ENCODE data around the gene GJA4. TPM values are rescaled to one million over a fixed set of nuclear protein-coding genes. Genes with fewer than 3 reads are reported as not detected.

The GJA4 gene
- total RNA-seq, 4 donors from 2014 or later = 2.0 to 5.0 (median 3.5) TPM

DNA sequence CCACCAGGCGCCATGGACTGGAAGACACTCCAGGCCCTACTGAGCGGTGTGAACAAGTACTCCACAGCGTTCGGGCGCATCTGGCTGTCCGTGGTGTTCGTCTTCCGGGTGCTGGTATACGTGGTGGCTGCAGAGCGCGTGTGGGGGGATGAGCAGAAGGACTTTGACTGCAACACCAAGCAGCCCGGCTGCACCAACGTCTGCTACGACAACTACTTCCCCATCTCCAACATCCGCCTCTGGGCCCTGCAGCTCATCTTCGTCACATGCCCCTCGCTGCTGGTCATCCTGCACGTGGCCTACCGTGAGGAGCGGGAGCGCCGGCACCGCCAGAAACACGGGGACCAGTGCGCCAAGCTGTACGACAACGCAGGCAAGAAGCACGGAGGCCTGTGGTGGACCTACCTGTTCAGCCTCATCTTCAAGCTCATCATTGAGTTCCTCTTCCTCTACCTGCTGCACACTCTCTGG, 8.0 kb upstream of the GJA4 start:
- intact Hi-C loops (cut with DNase I) = loop anchor here (5.0 kb wide), 1 partner anchor 68 kb away; no protein-coding TSS in a partner anchor
- peak overlapping the region in 3 of 4 donors; percentile 96 to 99 (median 99) for H3K27ac ChIP-seq
- 78 to 80% methylated on average over 15 to 20 of the region's 28 CpGs for WGBS, 2 donors
- peaks cover 0 to 40% (median 3%) of the 10 kb centered on the region in 4 donors for H3K27me3 ChIP-seq
- no peak for TF ChIP-seq POLR2A (IDR thresholded peaks at IDR 0.05)
- TF ChIP-seq, protein P1, sequence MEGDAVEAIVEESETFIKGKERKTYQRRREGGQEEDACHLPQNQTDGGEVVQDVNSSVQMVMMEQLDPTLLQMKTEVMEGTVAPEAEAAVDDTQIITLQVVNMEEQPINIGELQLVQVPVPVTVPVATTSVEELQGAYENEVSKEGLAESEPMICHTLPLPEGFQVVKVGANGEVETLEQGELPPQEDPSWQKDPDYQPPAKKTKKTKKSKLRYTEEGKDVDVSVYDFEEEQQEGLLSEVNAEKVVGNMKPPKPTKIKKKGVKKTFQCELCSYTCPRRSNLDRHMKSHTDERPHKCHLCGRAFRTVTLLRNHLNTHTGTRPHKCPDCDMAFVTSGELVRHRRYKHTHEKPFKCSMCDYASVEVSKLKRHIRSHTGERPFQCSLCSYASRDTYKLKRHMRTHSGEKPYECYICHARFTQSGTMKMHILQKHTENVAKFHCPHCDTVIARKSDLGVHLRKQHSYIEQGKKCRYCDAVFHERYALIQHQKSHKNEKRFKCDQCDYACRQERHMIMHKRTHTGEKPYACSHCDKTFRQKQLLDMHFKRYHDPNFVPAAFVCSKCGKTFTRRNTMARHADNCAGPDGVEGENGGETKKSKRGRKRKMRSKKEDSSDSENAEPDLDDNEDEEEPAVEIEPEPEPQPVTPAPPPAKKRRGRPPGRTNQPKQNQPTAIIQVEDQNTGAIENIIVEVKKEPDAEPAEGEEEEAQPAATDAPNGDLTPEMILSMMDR (IDR thresholded peaks at IDR 0.05) = no peak
- H3K36me3 ChIP-seq = peaks cover 0 to 38% (median 15%) of the 10 kb centered on the region in 3 donors
- H3K9me3 ChIP-seq = no peaks in the 10 kb centered on the region
- peaks cover 0 to 81% (median 23%) of the 10 kb centered on the region in 3 donors for H3K4me1 ChIP-seq
- DNase-seq = no peak
- no peak overlapping the region for H3K4me3 ChIP-seq

DNA sequence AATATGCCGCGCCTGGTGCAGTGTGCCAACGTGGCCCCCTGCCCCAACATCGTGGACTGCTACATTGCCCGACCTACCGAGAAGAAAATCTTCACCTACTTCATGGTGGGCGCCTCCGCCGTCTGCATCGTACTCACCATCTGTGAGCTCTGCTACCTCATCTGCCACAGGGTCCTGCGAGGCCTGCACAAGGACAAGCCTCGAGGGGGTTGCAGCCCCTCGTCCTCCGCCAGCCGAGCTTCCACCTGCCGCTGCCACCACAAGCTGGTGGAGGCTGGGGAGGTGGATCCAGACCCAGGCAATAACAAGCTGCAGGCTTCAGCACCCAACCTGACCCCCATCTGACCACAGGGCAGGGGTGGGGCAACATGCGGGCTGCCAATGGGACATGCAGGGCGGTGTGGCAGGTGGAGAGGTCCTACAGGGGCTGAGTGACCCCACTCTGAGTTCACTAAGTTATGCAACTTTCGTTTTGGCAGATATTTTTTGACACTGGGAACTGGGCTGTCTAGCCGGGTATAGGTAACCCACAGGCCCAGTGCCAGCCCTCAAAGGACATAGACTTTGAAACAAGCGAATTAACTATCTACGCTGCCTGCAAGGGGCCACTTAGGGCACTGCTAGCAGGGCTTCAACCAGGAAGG, 7.4 kb upstream of the GJA4 start:
- Histone ChIP-seq H3K4me1 (peaks cover 0 to 76% (median 17%) of the 10 kb centered on the region in 3 donors), H3K27ac (peak overlapping the region in 2 of 4 donors; percentile 57 to 60), H3K36me3 (peaks cover 0 to 38% (median 15%) of the 10 kb centered on the region in 3 donors), H3K27me3 (peaks cover 0 to 34% (median 3%) of the 10 kb centered on the region in 4 donors), H3K4me3 (no peak overlapping the region), H3K9me3 (no peaks in the 10 kb centered on the region)
- 70 to 91% methylated on average over 13 to 14 of the region's 22 CpGs for WGBS, 2 donors
- DNase-seq = no peak
- no peak for TF ChIP-seq POLR2A (IDR thresholded peaks at IDR 0.05)
- TF ChIP-seq, protein P1 (IDR thresholded peaks at IDR 0.05) = no peak
- intact Hi-C loops (cut with DNase I) = loop anchor here (5.0 kb wide), 1 partner anchor 67 kb away; no protein-coding TSS in a partner anchor

DNA sequence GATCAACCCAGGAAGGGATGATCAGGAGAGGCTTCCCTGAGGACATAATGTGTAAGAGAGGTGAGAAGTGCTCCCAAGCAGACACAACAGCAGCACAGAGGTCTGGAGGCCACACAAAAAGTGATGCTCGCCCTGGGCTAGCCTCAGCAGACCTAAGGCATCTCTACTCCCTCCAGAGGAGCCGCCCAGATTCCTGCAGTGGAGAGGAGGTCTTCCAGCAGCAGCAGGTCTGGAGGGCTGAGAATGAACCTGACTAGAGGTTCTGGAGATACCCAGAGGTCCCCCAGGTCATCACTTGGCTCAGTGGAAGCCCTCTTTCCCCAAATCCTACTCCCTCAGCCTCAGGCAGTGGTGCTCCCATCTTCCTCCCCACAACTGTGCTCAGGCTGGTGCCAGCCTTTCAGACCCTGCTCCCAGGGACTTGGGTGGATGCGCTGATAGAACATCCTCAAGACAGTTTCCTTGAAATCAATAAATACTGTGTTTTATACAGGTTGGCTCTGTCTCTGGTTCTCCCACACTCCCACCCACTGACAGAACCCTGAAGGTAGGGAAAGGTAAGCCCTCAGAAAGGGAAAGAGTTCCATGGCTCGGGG, 6.8 kb upstream of the GJA4 start:
- Histone ChIP-seq H3K27ac (peak overlapping the region; percentile 9 to 60 (median 42)), H3K4me1 (peaks cover 0 to 69% (median 13%) of the 10 kb centered on the region in 3 donors), H3K9me3 (no peaks in the 10 kb centered on the region), H3K4me3 (no peak overlapping the region), H3K36me3 (peaks cover 0 to 38% (median 15%) of the 10 kb centered on the region in 3 donors), H3K27me3 (peaks cover 0 to 32% (median 3%) of the 10 kb centered on the region in 4 donors)
- no peak for DNase-seq
- intact Hi-C loops (cut with DNase I) = loop anchor here (5.0 kb wide), 1 partner anchor 66 kb away; no protein-coding TSS in a partner anchor
- WGBS, 2 donors = 29 to 90% methylated on average over 2 to 3 of the region's 4 CpGs
- TF ChIP-seq, protein P1 (IDR thresholded peaks at IDR 0.05) = no peak

DNA sequence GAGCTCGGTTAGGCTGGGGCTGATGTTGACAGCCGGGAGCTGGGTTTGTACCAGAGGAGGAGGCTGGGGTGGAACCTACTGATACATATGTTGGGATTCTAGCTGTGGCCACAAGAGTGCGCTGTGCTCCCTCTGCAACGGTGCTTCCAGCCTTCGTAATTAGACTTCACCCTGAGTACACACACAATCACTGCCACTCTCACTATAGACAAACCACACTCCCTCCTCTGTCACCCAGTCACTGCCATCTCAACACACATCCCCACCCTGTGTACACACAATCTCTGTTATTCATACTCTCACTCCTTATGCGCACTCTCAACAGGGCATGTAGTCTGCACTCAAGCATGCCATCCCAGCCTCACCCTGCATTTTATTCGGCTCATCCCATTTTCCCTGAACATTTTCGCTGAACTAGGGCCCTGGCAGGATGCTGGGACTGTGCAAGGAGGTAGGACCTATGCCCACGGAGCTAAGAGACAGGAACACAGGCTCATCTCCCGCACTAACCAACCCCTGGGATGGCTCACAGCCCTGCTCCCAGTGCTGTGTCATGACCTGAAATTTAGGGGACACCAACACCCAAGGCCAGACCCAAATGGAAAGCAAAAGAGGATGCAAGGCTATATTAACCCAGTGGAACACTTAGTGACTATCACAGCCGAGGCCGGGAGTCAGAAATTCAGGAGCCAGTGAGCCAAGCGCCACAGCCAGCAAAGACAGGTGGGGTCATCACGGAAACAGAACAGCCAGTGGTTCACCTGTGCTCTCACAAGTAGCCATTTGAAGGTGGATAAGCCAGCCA, 6.1 kb upstream of the GJA4 start:
- Histone ChIP-seq H3K9me3 (no peaks in the 10 kb centered on the region), H3K27me3 (peaks cover 0 to 32% (median 1%) of the 10 kb centered on the region in 4 donors), H3K4me1 (peaks cover 0 to 63% (median 7%) of the 10 kb centered on the region in 3 donors), H3K36me3 (peaks cover 0 to 38% (median 15%) of the 10 kb centered on the region in 3 donors), H3K4me3 (no peak overlapping the region), H3K27ac (peak overlapping the region; percentile 9 to 60 (median 42))
- intact Hi-C loops (cut with DNase I) = loop anchor here (5.0 kb wide), 1 partner anchor 66 kb away; no protein-coding TSS in a partner anchor
- DNase-seq = no peak
- 39 to 48% methylated on average over 12 of the region's 14 CpGs for WGBS, 2 donors
- TF ChIP-seq, protein P1 (IDR thresholded peaks at IDR 0.05) = peak; percentile 57 to 90 (median 76)
- TF ChIP-seq POLR2A (IDR thresholded peaks at IDR 0.05) = no peak

Measured in esophagus squamous epithelium (tissue), 5 donors.